Endothelial cell of umbilical vein (primary cell): ENCODE results near the gene AFF4. TPM values are rescaled to one million over a fixed set of nuclear protein-coding genes. Genes with fewer than 3 reads are reported as not detected.

Experiments
- BruUV-seq: library from RNA; stranded (reverse); fragments of 400-500 nt; replicated peaks from 2 replicates; lab custom pipeline; 2021; lab: Mats Ljungman, UMichigan
- CTCF ChIA-PET: fragments of 300-600, 350-600 bp; sonication (Branson Sonifier 250); formaldehyde crosslinking; loops from one replicate; lab custom pipeline; 2021; ENCODE audit warnings: antibody characterized with exemption, inconsistent platforms; lab: Charles Lee
- POLR2A ChIA-PET: fragments of 300-600, 350-600 bp; sonication (Branson Sonifier 250); formaldehyde crosslinking; loops from one replicate; lab custom pipeline; 2021; ENCODE audit warnings: antibody characterized with exemption, inconsistent platforms; lab: Charles Lee
- DNase-seq: peaks from one replicate; pipeline ENCODE4 v3.0.0-alpha.2; 2011; ENCODE audit warnings: low read depth, low spot score
- FAIRE-seq: peaks from 2 replicates; lab custom pipeline; 2011; peaks lifted over from hg19 to GRCh38; lab: Jason Lieb, UNC
- H2AFZ ChIP-seq: 2 replicates; pipeline ENCODE4 v1.6.0; 2012; ENCODE audit warnings: low read depth, low read length, control low read depth, inconsistent platforms
- H3K27ac ChIP-seq: 2 replicates; pipeline ENCODE4 v1.5.1; 2011; ENCODE audit warnings: low read depth, mild to moderate bottlenecking, control low read depth, low read length, moderate library complexity; ENCODE audit not compliant: insufficient read depth
- H3K27me3 ChIP-seq, 2 experiments: 2 replicates each; pipeline versions ENCODE4 v1.6.0 to v1.6.1; 2011; ENCODE audit warnings: low read length in 2 of 2, mixed read lengths in 1 of 2; ENCODE audit not compliant: control insufficient read depth in 2 of 2, insufficient read depth in 2 of 2
- H3K36me3 ChIP-seq, 2 experiments: 2 replicates in 1 of 2; 3 replicates in 1 of 2; pipeline ENCODE4 v1.5.1; 2011; ENCODE audit warnings: low read length in 2 of 2, mild to moderate bottlenecking in 1 of 2, moderate library complexity in 1 of 2; ENCODE audit not compliant: control insufficient read depth in 2 of 2, insufficient read depth in 2 of 2; ENCODE audit errors: extremely low read depth in 1 of 2
- H3K4me1 ChIP-seq: 3 replicates; pipeline ENCODE4 v1.5.1; 2011; ENCODE audit warnings: mild to moderate bottlenecking, low read length; ENCODE audit not compliant: control insufficient read depth, insufficient read depth; ENCODE audit errors: extremely low read depth
- H3K4me2 ChIP-seq: 2 replicates; pipeline ENCODE4 v1.6.1; 2011; ENCODE audit warnings: low read length, control low read depth, mixed read lengths; ENCODE audit not compliant: insufficient read depth
- H3K4me3 ChIP-seq, 3 experiments: fragments of 200-600 bp in 1 of 3; sonication (generic), shearing (Covaris generic) in 1 of 3; replicated peaks in 1 of 3; 2 replicates each; pipeline ENCODE4 v1.5.1; 2011 to 2016; ENCODE audit warnings: control low read depth in 3 of 3, low read length in 3 of 3, mild to moderate bottlenecking in 2 of 3, inconsistent platforms in 1 of 3, low read depth in 1 of 3, moderate library complexity in 1 of 3; ENCODE audit not compliant: insufficient read depth in 1 of 3
- H3K79me2 ChIP-seq: 2 replicates; pipeline ENCODE4 v1.6.0; 2012; ENCODE audit warnings: low read length, inconsistent platforms; ENCODE audit not compliant: control insufficient read depth, insufficient read depth
- H3K9ac ChIP-seq: replicated peaks from 2 replicates; pipeline ENCODE3; 2011; ENCODE audit warnings: low read length, control low read depth; ENCODE audit not compliant: insufficient read depth; ENCODE audit errors: extremely low read depth
- H3K9me1 ChIP-seq: replicated peaks from 3 replicates; pipeline ENCODE4 v1.6.0; 2011; ENCODE audit warnings: mild to moderate bottlenecking, low read length; ENCODE audit not compliant: control insufficient read depth, insufficient read depth; ENCODE audit errors: extremely low read depth
- H3K9me3 ChIP-seq: replicated peaks from 2 replicates; pipeline ENCODE4 v1.5.1; 2012; ENCODE audit warnings: low read length, inconsistent platforms; ENCODE audit not compliant: control insufficient read depth, insufficient read depth
- H4K20me1 ChIP-seq: replicated peaks from 2 replicates; pipeline ENCODE3; 2011; ENCODE audit warnings: mild to moderate bottlenecking, low read length; ENCODE audit not compliant: control insufficient read depth, insufficient read depth; ENCODE audit errors: extremely low read depth
- CTCF ChIP-seq, 2 donors: IDR thresholded peaks; 1 replicate in 1 of 2; 2 replicates in 1 of 2; pipeline ENCODE4 v1.5.1; 2011; ENCODE audit warnings: low read length in 2 of 2, mild to moderate bottlenecking in 2 of 2, moderate library complexity in 2 of 2, control low read depth in 1 of 2, inconsistent platforms in 1 of 2, low read depth in 1 of 2; ENCODE audit not compliant: insufficient read depth in 1 of 2; ENCODE audit errors: extremely low read depth in 1 of 2
- EZH2 ChIP-seq: IDR thresholded peaks from 2 replicates; pipeline ENCODE4 v1.6.1; 2012; ENCODE audit warnings: borderline replicate concordance, low read depth, mild to moderate bottlenecking, moderate library complexity, low read length, inconsistent platforms; ENCODE audit not compliant: severe bottlenecking
- FOS ChIP-seq: IDR thresholded peaks from 2 replicates; pipeline ENCODE4 v1.6.1; 2011; ENCODE audit warnings: mild to moderate bottlenecking, low read length, moderate library complexity, borderline replicate concordance; ENCODE audit not compliant: insufficient read depth
- GATA2 ChIP-seq: IDR thresholded peaks from 2 replicates; pipeline ENCODE4 v1.7.0; 2011; ENCODE audit warnings: low read depth, mild to moderate bottlenecking, moderate library complexity, mixed read lengths, low read length; ENCODE audit not compliant: insufficient read length, insufficient read depth
- JUN ChIP-seq: IDR thresholded peaks from 2 replicates; pipeline ENCODE4 v1.6.1; 2011; ENCODE audit warnings: borderline replicate concordance, low read depth; ENCODE audit not compliant: insufficient read length, insufficient read depth
- MAX ChIP-seq: IDR thresholded peaks from 2 replicates; pipeline ENCODE4 v1.6.1; 2011; ENCODE audit not compliant: insufficient read depth, insufficient read length
- MYC ChIP-seq: IDR thresholded peaks from one replicate; pipeline ENCODE4 v1.6.1; 2011; ENCODE audit warnings: mild to moderate bottlenecking, low read depth, low read length
- POLR2A ChIP-seq: IDR thresholded peaks from 2 replicates; pipeline ENCODE4 v1.6.1; 2012; ENCODE audit warnings: low read depth, mild to moderate bottlenecking, control low read depth, low read length
- POLR2AphosphoS5 ChIP-seq: IDR thresholded peaks from 2 replicates; pipeline ENCODE4 v1.6.1; 2012; ENCODE audit warnings: low read depth, mild to moderate bottlenecking, control low read depth, low read length, moderate library complexity; ENCODE audit not compliant: insufficient read depth
- dilution Hi-C: fragments of 300-500 bp; cut with MboI; formaldehyde crosslinking; loops from one replicate; pipeline ENCODE4 v1.15.0; 2019; ENCODE audit warnings: low sequenced_read_pairs; ENCODE audit not compliant: extremely low pct_ligation_motif_present
- intact Hi-C: fragments of 100-400 bp; cut with micrococcal nuclease; formaldehyde crosslinking; loops from one replicate; pipeline ENCODE4 v1.10.0; 2022
- polyA plus RNA-seq, 4 experiments: library from polyadenylated mRNA; depleted of rRNA in 3 of 4; stranded (reverse) in 3 of 4; unstranded in 1 of 4; fragments of >200 nt; gene quantifications; 2 replicates each; pipeline versions ENCODE4 v1.2.1 to v1.2.3, GENCODE V29; 2011 to 2012; ENCODE audit warnings: missing spikeins in 1 of 4
- total RNA-seq: library from RNA; stranded (reverse); gene quantifications from 2 replicates; pipeline ENCODE4 v1.2.3, GENCODE V29; 2021

Gene AFF4
- total and polyA plus RNA-seq, 2 donors (not counting 3 experiments of a cell fraction or from before 2014, with no cell fraction given) = 27.0 to 88.3 TPM

DNA sequence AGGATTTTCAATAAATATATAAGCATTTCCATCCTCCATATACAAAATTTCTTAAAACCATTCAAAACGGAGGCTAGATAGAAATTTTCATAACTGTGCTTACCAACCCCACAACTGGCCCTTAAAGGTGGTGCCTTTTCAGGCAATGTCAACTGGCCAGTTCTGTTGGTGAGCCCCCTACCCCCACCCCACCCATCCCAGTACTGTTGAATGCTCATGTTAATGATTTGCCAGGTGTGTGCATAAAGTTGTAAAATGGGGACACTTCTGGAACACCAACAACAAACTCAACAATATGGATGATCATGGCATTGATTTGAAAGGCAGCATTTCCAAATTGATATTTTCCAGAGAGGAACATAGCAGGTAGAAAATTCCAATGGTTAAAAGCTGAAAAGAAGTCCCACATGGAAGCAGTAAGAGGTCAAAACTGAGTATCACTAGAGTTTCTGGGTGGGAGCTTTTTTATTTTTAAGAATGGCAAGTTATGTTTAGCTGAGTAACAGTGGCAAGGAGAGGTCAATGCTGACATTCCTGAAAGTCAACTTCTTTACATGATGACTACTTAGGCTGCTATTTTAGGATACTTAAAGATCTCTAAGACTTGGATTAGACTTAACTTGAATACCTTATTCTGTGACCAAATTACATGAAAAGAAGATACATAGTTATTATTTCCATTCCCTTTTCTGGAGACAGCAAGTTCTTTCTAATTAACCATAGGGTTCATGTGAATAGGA, 87.2 kb downstream of the AFF4 start:
- no peak for DNase-seq
- TF ChIP-seq EZH2 (no peak), POLR2AphosphoS5 (no peak), POLR2A (no peak), JUN (no peak), FOS (no peak), GATA2 (no peak), CTCF (IDR thresholded peaks at IDR 0.05; ENCODE audit: extremely low read depth in 1 of 2, insufficient read depth in 1 of 2, low read depth in 1 of 2, low read length in 2 of 2) (no peak), MAX (no peak), MYC (no peak)
- Histone ChIP-seq H3K27me3 (no peaks in the 10 kb centered on the region), H3K9me1 (no peaks in the 10 kb centered on the region), H3K9ac (no peak overlapping the region), H3K4me3 (no peak overlapping the region), H3K4me1 (no peaks in the 10 kb centered on the region), H3K9me3 (no peaks in the 10 kb centered on the region), H3K4me2 (no peak overlapping the region), H3K36me3 (peaks cover 11 to 28% of the 10 kb centered on the region in 2 experiments), H4K20me1 (peaks cover 2% of the 10 kb centered on the region), H3K79me2 (no peaks in the 10 kb centered on the region), H3K27ac (no peak overlapping the region), H2AFZ (no peak overlapping the region)
- ChIA-PET CTCF (interaction anchor here (1.6 kb wide), 1 partner anchor 9 kb away, joined by 5 read pairs; the partner anchor contains the start of gene UQCRQ), POLR2A (no interaction called here)
- no peak for FAIRE-seq
- dilution Hi-C loops = no loop called here
- intact Hi-C loops = no loop called here
- BruUV-seq = no TSS peak
